Natural killer cell (primary cell): ENCODE measurements around the gene IL21. TPM values are rescaled to one million over a fixed set of nuclear protein-coding genes. Genes with fewer than 3 reads are reported as not detected.

Experiments
- ATAC-seq, 3 donors: fragments of 150-1000 bp in 2 of 3; fragments of 200-7000 bp in 1 of 3; cut with Tn5 transposase; 1 replicate in 1 of 3; 2 replicates in 2 of 3; pipeline ENCODE4 v1.10.0; 2021; ENCODE audit warnings: mild to moderate bottlenecking in 2 of 3, moderate library complexity in 2 of 3
- DNase-seq, 2 donors: peaks; one replicate each; pipeline versions ENCODE4 v3.0.0 to v3.0.0-alpha.2; 2013 to 2021; ENCODE audit warnings: mixed read lengths in 1 of 2
- H3K27ac ChIP-seq: one replicate; pipeline ENCODE4 v1.5.1; 2013; ENCODE audit warnings: mild to moderate bottlenecking, low read length
- H3K27me3 ChIP-seq: one replicate; pipeline ENCODE4 v1.6.1; 2013; ENCODE audit warnings: low read length; ENCODE audit not compliant: control insufficient read depth, insufficient read depth
- H3K36me3 ChIP-seq: one replicate; pipeline ENCODE4 v1.6.1; 2013; ENCODE audit warnings: low read length; ENCODE audit not compliant: control insufficient read depth, insufficient read depth
- H3K4me1 ChIP-seq: one replicate; pipeline ENCODE4 v1.6.1; 2013; ENCODE audit warnings: low read length; ENCODE audit not compliant: control insufficient read depth, insufficient read depth
- H3K4me3 ChIP-seq: one replicate; pipeline ENCODE4 v1.5.1; 2013; ENCODE audit warnings: low read length
- H3K9me3 ChIP-seq: one replicate; pipeline ENCODE4 v1.6.1; 2013; ENCODE audit warnings: low read length; ENCODE audit not compliant: control insufficient read depth, insufficient read depth
- H3K27ac Mint-ChIP-seq, 2 donors: one replicate each; pipeline ENCODE4 v1.8.0; 2022; ENCODE audit warnings: mild to moderate bottlenecking in 2 of 2, mixed read lengths in 2 of 2, moderate library complexity in 1 of 2
- H3K27me3 Mint-ChIP-seq, 2 donors: one replicate each; pipeline ENCODE4 v1.8.0; 2022; ENCODE audit warnings: low read depth in 2 of 2, mixed read lengths in 2 of 2
- H3K36me3 Mint-ChIP-seq: one replicate; pipeline ENCODE4 v1.8.0; 2022; ENCODE audit warnings: mixed read lengths
- H3K4me1 Mint-ChIP-seq, 2 donors: one replicate each; pipeline ENCODE4 v1.8.0; 2022; ENCODE audit warnings: mixed read lengths in 2 of 2
- H3K4me3 Mint-ChIP-seq: one replicate; pipeline ENCODE4 v1.8.0; 2022; ENCODE audit warnings: mild to moderate bottlenecking, moderate library complexity, mixed read lengths
- H3K9me3 Mint-ChIP-seq, 2 donors: one replicate each; pipeline ENCODE4 v1.8.0; 2022; ENCODE audit warnings: mixed read lengths in 2 of 2
- CTCF ChIP-seq: fragments of 200-600 bp; IDR thresholded peaks from one replicate; pipeline ENCODE4 v1.8.0; 2022; ENCODE audit warnings: antibody characterized with exemption
- WGBS: methylation state at CpG from one replicate; pipeline ENCODE4 v1.1.7; 2013; ENCODE audit warnings: missing lambda C conversion rate; ENCODE audit not compliant: insufficient coverage; 5-methylcytosine and 5-hydroxymethylcytosine counted together
- intact Hi-C: fragments of 100-400 bp; cut with micrococcal nuclease; formaldehyde crosslinking; loops from one replicate; pipeline ENCODE4 v1.14.2; 2022
- total RNA-seq, 4 donors: library from RNA; stranded (reverse); fragments of 120-200 nt in 1 of 4; gene quantifications; one replicate each; pipeline versions ENCODE4 v1.2.3 to v1.2.4, GENCODE V29; 2013 to 2022

The IL21 gene
- total RNA-seq, 3 donors from 2014 or later (not counting 1 experiment from before 2014, with no cell fraction given), result not detected

GRCh38 chr4:122617597-122618593 is 3.0 kb downstream of the IL21 start:
- no peaks in the 10 kb centered on the region for H3K36me3 Mint-ChIP-seq
- peaks cover 0 to 17% of the 10 kb centered on the region in 2 donors for H3K27me3 Mint-ChIP-seq
- WGBS, result 91% methylated on average over 7 of the region's 7 CpGs
- H3K27ac Mint-ChIP-seq, result no peak overlapping the region
- Histone ChIP-seq H3K27ac (no peak overlapping the region), H3K4me3 (no peak overlapping the region), H3K4me1 (no peaks in the 10 kb centered on the region), H3K27me3 (no peaks in the 10 kb centered on the region), H3K9me3 (no peaks in the 10 kb centered on the region), H3K36me3 (no peaks in the 10 kb centered on the region)
- DNase-seq, result no peak
- no peak for ATAC-seq
- intact Hi-C loops, result no loop called here
- H3K4me1 Mint-ChIP-seq, result no peaks in the 10 kb centered on the region
- no peak overlapping the region for H3K4me3 Mint-ChIP-seq
- TF ChIP-seq CTCF, result no peak
- no peaks in the 10 kb centered on the region for H3K9me3 Mint-ChIP-seq

GRCh38 chr4:122616915-122617596 is 3.8 kb downstream of the IL21 start:
- DNase-seq (no peak), ATAC-seq (no peak)
- no peaks in the 10 kb centered on the region for H3K36me3 Mint-ChIP-seq
- H3K27ac ChIP-seq, result no peak overlapping the region
- H3K4me1 ChIP-seq, result no peaks in the 10 kb centered on the region
- no peak for TF ChIP-seq CTCF
- no peak overlapping the region for H3K27ac Mint-ChIP-seq
- WGBS, result 75% methylated on average over 3 of the region's 6 CpGs
- no peaks in the 10 kb centered on the region for H3K4me1 Mint-ChIP-seq
- H3K9me3 Mint-ChIP-seq, result no peaks in the 10 kb centered on the region
- intact Hi-C loops, result no loop called here
- no peaks in the 10 kb centered on the region for H3K27me3 ChIP-seq
- no peak overlapping the region for H3K4me3 ChIP-seq
- no peak overlapping the region for H3K4me3 Mint-ChIP-seq
- H3K9me3 ChIP-seq, result no peaks in the 10 kb centered on the region
- peaks cover 0 to 10% of the 10 kb centered on the region in 2 donors for H3K27me3 Mint-ChIP-seq
- no peaks in the 10 kb centered on the region for H3K36me3 ChIP-seq

GRCh38 chr4:122614621-122615020 is 6.2 kb downstream of the IL21 start:
- H3K36me3 ChIP-seq, result no peaks in the 10 kb centered on the region

More at GRCh38 chr4:122614621-122615020, 6.2 kb downstream of the IL21 start:
- intact Hi-C loops, result no loop called here
- ATAC-seq (no peak), DNase-seq (no peak)
- H3K9me3 Mint-ChIP-seq, result no peaks in the 10 kb centered on the region
- Histone ChIP-seq H3K9me3 (no peaks in the 10 kb centered on the region), H3K27me3 (no peaks in the 10 kb centered on the region), H3K4me1 (no peaks in the 10 kb centered on the region), H3K27ac (no peak overlapping the region), H3K4me3 (no peak overlapping the region)
- peaks cover 0 to 10% of the 10 kb centered on the region in 2 donors for H3K27me3 Mint-ChIP-seq
- no peak for TF ChIP-seq CTCF
- no CpG with 5 or more reads among the region's 1 CpG for WGBS
- H3K4me3 Mint-ChIP-seq, result no peak overlapping the region
- H3K4me1 Mint-ChIP-seq, result no peaks in the 10 kb centered on the region
- no peaks in the 10 kb centered on the region for H3K36me3 Mint-ChIP-seq
- no peak overlapping the region for H3K27ac Mint-ChIP-seq
